Uterus (tissue), 2 donors: ENCODE data around the gene SELP.

Experiments used
- POLR2A ChIP-seq, 2 donors: fragments of 450-650 bp; IDR thresholded peaks; one replicate each; pipeline ENCODE4 v1.6.1; 2016; ENCODE audit warnings: antibody characterized with exemption in 2 of 2, mild to moderate bottlenecking in 1 of 2, moderate library complexity in 1 of 2
- TF ChIP-seq, protein P1 (sequence below), 4 experiments: fragments of 200-600 bp in 2 of 4; fragments of 450-650 bp in 2 of 4; sonication (generic) in 2 of 4; IDR thresholded peaks; one replicate each; pipeline ENCODE4 v1.5.1; 2016 to 2019; ENCODE audit warnings: antibody characterized with exemption in 4 of 4, mild to moderate bottlenecking in 2 of 4, moderate library complexity in 1 of 4

DNA sequence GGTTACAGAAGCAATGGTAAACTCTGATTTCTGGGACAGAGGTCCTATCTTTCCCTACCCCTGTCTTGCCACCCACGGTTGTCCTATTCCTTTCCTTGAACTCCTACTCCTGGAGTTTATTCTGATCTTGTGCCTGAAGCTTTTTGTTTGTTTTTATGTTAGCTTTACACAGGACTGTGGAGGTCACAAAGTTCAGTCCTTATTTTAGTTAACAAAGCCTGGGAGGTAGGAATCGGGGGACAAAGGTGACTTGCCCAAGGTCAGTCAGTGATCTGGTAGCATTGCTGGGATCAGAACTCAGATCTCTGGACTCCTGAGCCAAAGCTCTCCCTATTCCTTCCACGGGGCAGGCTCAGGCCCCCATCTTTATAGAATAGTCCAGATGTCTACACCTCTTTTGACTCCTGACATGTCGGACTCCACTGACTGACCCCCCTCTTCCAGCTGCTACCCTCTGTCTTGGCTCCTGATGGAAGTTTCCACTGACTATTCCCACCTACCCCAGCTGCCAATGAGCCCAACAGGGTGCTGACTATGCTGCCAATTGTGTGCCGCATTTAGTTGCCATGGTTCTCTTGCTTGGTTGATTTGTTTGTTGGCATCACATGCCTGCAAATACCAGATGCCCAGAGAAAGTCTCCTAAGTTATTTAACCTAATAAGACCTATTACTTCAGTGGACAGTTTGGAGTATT is 53.5 kb downstream of the SELP start:
- TF ChIP-seq, protein P1, sequence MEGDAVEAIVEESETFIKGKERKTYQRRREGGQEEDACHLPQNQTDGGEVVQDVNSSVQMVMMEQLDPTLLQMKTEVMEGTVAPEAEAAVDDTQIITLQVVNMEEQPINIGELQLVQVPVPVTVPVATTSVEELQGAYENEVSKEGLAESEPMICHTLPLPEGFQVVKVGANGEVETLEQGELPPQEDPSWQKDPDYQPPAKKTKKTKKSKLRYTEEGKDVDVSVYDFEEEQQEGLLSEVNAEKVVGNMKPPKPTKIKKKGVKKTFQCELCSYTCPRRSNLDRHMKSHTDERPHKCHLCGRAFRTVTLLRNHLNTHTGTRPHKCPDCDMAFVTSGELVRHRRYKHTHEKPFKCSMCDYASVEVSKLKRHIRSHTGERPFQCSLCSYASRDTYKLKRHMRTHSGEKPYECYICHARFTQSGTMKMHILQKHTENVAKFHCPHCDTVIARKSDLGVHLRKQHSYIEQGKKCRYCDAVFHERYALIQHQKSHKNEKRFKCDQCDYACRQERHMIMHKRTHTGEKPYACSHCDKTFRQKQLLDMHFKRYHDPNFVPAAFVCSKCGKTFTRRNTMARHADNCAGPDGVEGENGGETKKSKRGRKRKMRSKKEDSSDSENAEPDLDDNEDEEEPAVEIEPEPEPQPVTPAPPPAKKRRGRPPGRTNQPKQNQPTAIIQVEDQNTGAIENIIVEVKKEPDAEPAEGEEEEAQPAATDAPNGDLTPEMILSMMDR (IDR thresholded peaks at IDR 0.05), result no peak
- no peak for TF ChIP-seq POLR2A (IDR thresholded peaks at IDR 0.05)
